GM13977 (cell line): ENCODE measurements around the gene EML4.

Experiments
- DNase-seq: peaks from one replicate; pipeline ENCODE4 v3.0.0; 2012; ENCODE audit warnings: low spot score
- in situ Hi-C: fragments of 300-500 bp; cut with MboI; formaldehyde crosslinking; loops from one replicate; pipeline ENCODE4 v1.12.0; 2022; ENCODE audit warnings: low sequenced_read_pairs, low pct_unique_long_range_greater_than_20kb, mixed read lengths, inconsistent platforms; ENCODE audit not compliant: unreplicated experiment
- TF ChIP-seq, protein P1 (sequence below): IDR thresholded peaks from 2 replicates; pipeline ENCODE4 v1.5.1; 2012; ENCODE audit warnings: mild to moderate bottlenecking, control low read depth; ENCODE audit not compliant: insufficient read depth; ENCODE audit errors: extremely low read depth, missing control alignments

EML4 gene

DNA sequence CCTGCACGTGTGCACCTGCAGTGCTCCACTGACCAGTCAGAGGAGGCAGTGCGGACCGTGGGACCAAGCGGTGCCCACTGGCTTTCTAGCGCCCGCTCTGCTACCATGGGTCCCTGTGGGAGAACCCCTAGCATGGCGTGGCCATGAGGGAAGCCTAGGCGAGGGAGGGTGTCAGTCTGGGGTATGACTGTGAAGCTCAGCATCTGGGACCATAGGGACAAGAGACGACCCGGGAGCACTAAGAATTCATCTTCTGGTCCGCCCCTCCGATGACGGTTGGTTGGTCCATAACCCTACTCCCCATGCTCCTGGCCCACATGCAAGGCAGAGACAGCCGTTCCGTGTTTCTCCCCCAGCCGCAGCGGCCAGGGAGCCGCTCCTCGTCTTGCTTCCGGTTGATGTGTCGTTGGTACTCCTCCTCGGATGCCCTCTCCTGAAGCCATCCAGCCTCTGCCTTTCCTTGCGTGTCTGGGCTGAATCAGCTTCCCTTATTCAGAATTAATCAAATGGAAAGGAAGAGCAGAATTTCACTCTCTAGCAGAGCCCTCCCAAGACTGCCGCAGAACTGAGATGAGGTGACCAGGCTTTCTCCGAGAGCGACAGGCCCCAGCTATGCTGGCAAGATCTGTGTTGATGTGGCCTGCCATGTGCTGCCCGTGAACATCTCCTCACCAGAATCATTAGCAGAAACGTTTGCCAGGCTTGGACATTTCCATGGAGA, 168.9 kb downstream of the EML4 start:
- in situ Hi-C loops: no loop called here
- TF ChIP-seq, protein P1, sequence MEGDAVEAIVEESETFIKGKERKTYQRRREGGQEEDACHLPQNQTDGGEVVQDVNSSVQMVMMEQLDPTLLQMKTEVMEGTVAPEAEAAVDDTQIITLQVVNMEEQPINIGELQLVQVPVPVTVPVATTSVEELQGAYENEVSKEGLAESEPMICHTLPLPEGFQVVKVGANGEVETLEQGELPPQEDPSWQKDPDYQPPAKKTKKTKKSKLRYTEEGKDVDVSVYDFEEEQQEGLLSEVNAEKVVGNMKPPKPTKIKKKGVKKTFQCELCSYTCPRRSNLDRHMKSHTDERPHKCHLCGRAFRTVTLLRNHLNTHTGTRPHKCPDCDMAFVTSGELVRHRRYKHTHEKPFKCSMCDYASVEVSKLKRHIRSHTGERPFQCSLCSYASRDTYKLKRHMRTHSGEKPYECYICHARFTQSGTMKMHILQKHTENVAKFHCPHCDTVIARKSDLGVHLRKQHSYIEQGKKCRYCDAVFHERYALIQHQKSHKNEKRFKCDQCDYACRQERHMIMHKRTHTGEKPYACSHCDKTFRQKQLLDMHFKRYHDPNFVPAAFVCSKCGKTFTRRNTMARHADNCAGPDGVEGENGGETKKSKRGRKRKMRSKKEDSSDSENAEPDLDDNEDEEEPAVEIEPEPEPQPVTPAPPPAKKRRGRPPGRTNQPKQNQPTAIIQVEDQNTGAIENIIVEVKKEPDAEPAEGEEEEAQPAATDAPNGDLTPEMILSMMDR: no peak
- no peak for DNase-seq

DNA sequence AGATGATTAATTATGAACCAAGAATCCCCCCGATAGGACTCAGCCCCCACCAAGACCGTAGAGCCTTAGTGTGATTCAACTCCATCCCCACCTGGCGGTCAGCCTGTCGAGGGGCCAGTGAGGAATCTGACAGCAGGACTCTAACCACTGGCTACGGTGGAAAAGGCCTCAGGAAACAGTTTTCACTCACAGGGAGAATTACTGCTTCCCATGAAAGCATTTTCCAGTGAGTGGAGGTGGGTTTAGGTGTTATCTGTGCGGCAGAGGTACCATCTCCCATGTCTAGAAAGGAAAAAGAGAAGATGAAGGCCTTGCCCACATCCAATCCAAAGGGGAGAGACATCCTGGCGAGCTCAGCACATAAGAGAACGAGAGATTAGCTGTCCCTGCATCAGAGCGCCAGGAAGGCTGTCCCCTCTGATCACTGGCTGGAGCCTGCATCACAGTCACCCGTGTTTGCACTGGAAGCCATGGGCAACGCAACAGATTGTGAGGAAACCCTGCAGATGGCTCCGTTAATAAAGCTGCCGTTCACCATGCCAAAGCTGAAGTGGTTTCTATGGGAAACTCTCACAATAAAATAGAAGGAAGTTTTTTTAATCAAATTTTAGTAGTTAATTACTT, 169.5 kb downstream of the EML4 start:
- no peak for DNase-seq
- in situ Hi-C loops: no loop called here
- TF ChIP-seq, protein P1: no peak

DNA sequence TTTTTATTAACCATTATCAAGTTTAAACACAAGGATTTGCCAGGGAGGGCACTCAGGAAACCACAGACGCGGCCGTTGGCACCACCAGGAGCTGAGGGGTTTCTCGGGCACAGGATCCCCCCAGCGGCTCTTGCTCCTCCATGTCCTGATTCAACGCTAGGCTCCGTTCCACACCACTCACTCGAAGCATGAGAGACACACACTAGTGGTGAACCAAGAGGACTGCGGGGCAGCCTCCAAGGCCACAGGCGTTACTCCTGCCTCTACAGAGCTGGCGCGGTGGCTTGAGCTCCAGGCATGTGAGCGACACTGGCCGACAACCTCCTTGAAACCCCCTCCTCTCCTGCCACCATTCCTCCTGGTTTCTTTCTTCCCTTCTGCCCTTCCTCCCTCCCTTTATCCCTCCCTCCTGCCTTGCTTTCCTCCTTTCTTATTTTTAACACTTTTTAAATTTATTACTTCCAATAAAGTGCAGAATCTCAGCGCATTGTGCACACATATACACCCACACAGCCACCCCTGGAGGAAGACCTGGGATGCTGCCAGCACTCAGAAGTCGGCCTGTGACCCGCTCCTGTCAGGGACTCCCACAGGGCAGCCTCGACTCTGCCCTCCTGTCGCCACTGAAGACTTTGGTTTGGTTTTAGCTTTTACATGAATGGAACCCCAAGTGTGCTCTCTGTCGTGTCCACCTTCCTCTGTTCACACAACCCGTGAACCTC, 170.2 kb downstream of the EML4 start:
- no peak for DNase-seq
- in situ Hi-C loops: no loop called here
- TF ChIP-seq, protein P1: no peak

DNA sequence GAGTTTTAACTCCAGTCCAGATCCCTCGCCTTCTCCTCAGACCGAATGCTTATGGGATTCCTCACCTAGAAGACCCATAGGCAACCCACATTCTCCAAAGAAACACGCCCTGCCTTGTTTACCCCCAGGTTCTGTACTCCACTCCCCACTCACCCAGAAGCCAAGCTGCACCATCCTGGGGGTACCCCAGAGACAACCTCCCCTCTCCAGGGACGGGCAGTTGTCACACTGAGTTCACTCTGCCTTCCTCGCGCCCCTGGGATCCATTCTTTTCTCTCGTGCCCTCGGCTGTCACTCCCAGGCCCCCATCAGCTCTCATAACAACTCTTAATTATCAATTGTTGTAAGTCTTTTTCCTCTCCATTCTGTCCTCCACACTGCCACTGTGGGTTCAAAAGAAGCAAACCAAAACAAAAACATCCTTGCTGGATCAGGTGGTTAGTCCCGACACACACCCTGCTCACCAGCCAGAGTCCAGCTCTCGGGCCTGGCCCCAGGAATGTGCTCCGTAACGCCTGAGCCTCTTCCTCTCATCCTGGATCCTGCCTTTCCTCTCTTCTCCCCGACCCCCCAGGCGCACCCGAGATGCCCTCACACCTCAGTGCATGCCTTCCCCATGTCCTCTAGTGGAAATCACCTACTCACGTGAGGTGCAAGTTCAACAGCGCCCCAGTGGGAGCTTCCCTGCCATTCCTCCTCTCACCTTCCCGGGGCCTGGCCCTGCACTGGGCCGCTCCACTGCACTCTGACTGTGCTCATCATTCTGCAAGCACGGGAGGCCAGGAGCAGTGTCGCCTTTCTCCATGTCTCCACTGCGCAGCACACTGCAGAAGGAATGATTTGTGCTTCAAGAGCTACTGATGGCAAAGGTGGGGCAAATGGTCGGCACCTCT, 171.1 kb downstream of the EML4 start:
- in situ Hi-C loops: no loop called here
- TF ChIP-seq, protein P1: no peak
- no peak for DNase-seq

DNA sequence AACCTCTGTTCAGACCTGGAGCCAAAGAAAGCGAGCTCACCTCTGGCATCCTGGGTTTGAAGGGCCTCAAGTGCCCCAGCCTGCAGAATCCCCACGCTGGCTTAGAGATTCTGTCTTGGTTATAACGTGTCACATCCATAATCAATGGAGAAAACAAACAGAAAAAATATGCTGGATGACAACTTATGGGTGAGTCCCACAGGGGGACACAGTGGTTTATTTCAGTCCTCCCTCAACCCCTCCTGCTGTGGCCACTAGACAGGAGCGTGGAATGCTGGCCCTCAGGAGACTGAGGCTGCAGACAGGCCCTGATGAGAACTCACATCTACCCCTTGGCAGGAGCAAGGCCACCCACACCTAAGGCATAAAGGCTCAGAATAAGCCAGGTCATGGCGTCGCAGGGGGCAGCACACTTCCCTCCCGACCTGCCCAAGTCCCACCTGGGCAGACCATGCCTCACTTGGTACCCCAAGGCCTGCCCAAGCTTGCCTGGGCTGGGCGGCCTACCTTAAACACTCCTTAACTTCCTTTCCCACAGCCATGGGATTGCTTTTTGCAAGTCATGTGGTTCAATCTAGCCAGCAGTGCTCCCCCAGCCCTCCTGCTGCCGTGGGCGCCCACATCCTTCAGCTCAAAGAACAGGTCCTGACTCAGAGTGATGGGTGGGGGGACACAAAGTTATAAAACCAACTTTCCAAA, 171.9 kb downstream of the EML4 start:
- TF ChIP-seq, protein P1: no peak
- no peak for DNase-seq
- in situ Hi-C loops: no loop called here
